GM18520 (cell line): Measurements from ENCODE around the gene PBRM1.
"Not testable (repeated sequence)": the region's sequence is repeated elsewhere in the genome, so short reads cannot be mapped to it uniquely, and the experiment has no call there.

Experiments
- ATAC-seq: cut with Tn5 transposase; IDR thresholded peaks from one replicate; pipeline ENCODE4 v1.9.1; 2021; ENCODE audit not compliant: unreplicated experiment

The PBRM1 gene

GRCh38 chr3:52704611-52705437 lies 19.1 kb upstream of the PBRM1 start:
- ATAC-seq: no peak

DNA sequence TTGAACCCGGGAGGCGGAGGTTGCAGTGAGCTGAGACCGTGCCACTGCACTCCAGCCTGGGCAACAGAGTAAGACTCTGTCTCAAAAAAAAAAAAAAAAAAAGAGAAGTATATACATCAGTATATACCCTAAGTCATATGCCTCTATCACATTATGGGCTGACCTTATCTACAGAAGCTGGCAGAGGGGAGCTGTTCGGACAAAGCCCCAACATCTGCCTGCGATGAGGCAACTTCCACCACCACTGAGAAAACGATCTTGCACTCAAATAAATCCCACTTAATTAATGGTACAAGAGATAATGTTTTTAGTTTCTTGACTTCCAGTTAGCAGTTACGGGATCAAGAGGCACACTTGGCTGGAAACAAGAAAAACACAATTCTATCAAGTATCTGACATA lies 17.6 kb upstream of the PBRM1 start:
- no peak for ATAC-seq

DNA sequence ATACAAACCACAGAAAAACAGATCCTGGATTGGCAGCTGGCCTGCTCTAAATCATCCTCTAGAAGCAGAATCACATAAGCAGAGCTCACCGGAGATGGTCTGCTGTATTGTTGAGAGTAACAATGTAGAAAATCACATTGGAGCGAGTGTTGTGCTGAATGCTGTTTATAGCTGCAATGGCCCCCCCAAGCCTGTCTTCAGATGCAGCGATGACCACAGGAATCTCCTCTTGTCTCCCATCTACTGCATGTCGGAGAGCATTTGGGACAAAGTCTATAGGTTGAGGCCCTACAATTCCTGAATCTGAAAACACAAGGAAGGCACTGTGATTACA lies 11.9 kb upstream of the PBRM1 start:
- ATAC-seq: no peak

GRCh38 chr3:52696830-52697631 lies 11.3 kb upstream of the PBRM1 start:
- ATAC-seq: no peak

GRCh38 chr3:52695798-52696671 lies 10.3 kb upstream of the PBRM1 start:
- ATAC-seq: no peak

GRCh38 chr3:52694528-52695189 lies 8.9 kb upstream of the PBRM1 start:
- no peak for ATAC-seq

GRCh38 chr3:52693071-52693470 lies 7.4 kb upstream of the PBRM1 start:
- no peak for ATAC-seq

GRCh38 chr3:52690560-52690959 lies 4.8 kb upstream of the PBRM1 start:
- no peak for ATAC-seq

- no peak for ATAC-seq
Observed at GRCh38 chr3:52689151-52689550, 3.4 kb upstream of the PBRM1 start.

GRCh38 chr3:52688266-52688665 lies 2.6 kb upstream of the PBRM1 start:
- ATAC-seq: no peak

DNA sequence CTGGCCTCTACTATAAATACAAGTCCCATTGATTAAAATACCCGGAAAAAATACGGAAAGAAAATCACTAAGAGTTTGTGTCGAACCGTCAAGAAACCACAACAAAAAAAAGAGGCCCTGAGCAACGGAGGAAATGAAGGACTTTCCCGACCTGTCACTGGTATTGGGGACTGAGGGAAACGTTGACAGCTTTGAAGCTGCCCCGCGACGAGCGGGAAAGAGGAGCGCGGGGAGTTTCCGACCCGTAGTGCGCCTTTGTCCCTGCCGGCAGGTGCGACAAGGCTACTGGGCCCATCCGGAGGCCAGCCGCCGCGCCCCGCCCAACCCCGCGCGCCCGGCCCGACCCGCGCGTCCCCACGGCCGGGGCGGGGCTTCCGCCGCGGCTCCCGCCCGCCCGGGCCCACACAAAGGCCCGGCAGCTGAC lies 416 bp downstream of the PBRM1 start:
- ATAC-seq: peak; percentile 59

GRCh38 chr3:52684184-52684583 lies 1.5 kb downstream of the PBRM1 start:
- ATAC-seq: no peak

- no peak for ATAC-seq
Observed at GRCh38 chr3:52683611-52684010, 2.1 kb downstream of the PBRM1 start.

DNA sequence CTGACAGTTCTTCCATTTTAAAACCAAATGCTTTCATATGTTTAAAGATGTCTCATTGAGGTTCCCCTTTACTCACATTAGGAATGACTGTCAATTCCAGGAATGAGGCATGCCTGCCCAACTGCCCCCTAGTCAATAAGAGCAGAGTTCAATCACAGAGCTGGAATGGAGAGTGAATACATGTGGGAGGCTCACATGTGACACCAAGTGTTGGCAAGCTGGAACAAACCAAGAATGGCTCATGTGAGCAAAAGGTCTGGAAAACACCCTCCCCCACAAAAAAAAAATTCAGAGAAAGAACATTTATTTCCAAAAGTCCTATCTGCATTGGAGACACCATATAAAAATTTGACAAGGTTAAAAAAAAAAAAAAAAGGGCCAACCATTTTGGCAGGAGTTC lies 3.7 kb downstream of the PBRM1 start:
- ATAC-seq: no peak

GRCh38 chr3:52681596-52681995 lies 4.1 kb downstream of the PBRM1 start:
- ATAC-seq: no peak

DNA sequence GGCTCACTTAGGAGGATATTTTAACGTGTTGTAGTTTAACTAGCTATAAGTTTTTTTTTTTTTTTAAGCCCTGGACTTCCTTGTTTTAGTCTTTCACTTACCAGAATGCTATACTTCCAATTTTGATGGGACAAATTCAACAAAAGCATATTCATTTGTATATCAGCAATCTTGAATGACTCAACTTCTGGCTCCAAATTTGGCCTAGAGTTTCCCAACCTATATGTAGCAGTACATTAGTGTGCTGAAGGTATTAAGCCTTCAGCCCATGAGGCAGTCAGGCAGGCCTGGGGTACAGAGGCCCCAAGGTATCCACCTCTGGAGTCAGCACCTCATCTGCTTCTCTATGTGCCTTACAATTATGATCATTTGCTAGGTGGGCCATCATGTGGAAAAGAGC lies 5.9 kb downstream of the PBRM1 start:
- no peak for ATAC-seq

DNA sequence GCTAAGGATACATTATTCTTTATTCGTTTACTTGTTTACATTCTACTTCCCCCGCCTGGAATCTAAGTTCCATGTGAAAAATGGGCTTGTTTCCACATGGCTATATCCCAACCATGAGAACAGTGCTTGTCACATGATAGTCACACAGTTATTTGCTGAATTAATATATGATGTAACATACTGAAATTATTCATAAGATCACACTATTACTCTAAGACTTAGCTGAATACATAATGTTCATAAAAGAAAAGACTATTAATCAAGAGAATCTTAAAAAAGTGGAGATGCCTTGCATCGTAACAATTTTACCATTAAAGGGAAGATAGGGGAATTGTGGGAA lies 6.5 kb downstream of the PBRM1 start:
- no peak for ATAC-seq

DNA sequence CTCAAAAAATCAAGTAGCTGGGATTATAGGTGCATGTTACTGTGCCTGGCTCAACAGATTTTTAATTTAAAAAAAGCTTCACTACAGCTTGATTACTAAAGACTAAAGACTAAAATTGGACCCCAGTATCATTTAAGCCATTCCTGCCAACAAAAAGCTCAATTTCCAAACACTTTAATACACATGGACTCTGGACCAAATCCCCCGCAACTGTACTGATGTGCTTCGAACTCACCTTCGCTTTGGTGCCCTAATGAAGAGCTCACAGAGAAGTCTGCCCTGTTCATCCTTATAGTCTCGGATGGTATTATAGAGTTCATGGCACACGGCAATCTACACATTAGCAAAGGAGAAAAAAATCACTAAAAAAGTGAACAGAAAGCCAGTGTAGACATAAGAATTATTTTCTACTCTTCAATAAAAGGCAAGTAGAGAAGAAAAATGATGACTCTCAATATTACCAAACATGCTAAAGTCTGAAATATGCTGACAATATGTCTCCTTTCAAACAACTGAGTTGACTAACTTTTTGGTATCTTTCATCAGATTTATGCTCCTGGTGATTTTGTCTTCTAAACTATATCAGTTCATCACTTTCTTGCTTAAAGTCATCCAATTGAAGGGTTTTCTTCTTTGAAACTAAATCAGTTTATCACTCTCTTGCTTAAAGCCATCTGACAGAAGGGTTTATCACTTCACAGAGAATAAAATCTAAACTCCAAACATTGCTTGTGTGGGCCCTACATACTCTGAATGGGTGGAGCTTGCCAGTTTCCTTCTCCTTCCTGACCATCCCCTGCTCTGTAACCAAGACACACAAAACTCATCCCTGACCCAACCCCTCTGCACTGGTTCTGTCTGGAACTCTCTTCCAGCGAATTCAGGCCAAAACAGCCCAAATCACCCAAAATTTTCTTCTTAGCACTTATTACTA lies 7.2 kb downstream of the PBRM1 start:
- no peak for ATAC-seq

DNA sequence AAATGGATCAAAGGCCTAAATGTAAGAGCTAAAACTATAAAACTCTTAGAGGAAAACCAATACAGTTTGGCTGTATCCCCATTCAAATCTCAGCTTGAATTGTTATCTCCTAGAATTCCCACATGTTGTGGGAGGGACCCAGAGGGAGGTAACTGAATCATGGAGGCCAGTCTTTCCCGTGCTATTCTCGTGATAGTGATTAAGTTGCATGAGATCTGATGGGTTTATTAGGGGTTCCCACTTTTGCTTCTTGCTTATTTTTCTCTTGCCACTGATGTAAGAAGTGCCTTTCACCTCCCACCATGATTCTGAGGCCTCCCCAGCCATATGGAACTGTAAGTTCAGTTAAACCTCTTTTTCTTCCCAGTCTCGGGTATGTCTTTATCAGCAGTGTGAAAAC lies 9.5 kb downstream of the PBRM1 start:
- ATAC-seq: not testable (repeated sequence)

- no peak for ATAC-seq
Observed at GRCh38 chr3:52671676-52672075, 14.0 kb downstream of the PBRM1 start.
